Neural cell (in vitro differentiated cells): ENCODE data around the gene DNAJC18. TPM values are rescaled to one million over a fixed set of nuclear protein-coding genes. Genes with fewer than 3 reads are reported as not detected.

ENCODE experiments used
- H2AFZ ChIP-seq: fragments of 200-600, 300-800 bp; sonication (generic), shearing (Covaris generic); 2 replicates; pipeline ENCODE4 v1.6.0; 2014; ENCODE audit warnings: low read depth, mild to moderate bottlenecking, antibody characterized with exemption, low read length, moderate library complexity
- H3F3A ChIP-seq: fragments of 200-600 bp; shearing (Covaris generic); 2 replicates; pipeline ENCODE4 v1.6.1; 2016; ENCODE audit warnings: mild to moderate bottlenecking, moderate library complexity, mixed read lengths, antibody characterized with exemption, low read length; ENCODE audit not compliant: insufficient read depth, poor library complexity, severe bottlenecking
- H3K27ac ChIP-seq: fragments of 200-600, 300-800 bp; sonication (generic), shearing (Covaris generic); 2 replicates; pipeline ENCODE4 v1.5.1; 2014; ENCODE audit warnings: mild to moderate bottlenecking, low read length, moderate library complexity
- H3K27me3 ChIP-seq: fragments of 300-800, 200-600 bp; sonication (generic), shearing (Covaris generic); 2 replicates; pipeline ENCODE4 v1.6.0; 2014; ENCODE audit warnings: mild to moderate bottlenecking, low read depth, low read length, moderate library complexity; ENCODE audit not compliant: insufficient read depth
- H3K36me3 ChIP-seq: fragments of 300-800, 200-600 bp; sonication (generic), shearing (Covaris generic); 2 replicates; pipeline ENCODE4 v1.5.1; 2014; ENCODE audit warnings: mild to moderate bottlenecking, antibody characterized with exemption, low read length, moderate library complexity; ENCODE audit not compliant: insufficient read depth
- H3K4me2 ChIP-seq: fragments of 300-800, 200-600 bp; sonication (generic), shearing (Covaris generic); 2 replicates; pipeline ENCODE4 v1.6.0; 2014; ENCODE audit warnings: mild to moderate bottlenecking, low read length
- H3K4me3 ChIP-seq: fragments of 300-800, 200-600 bp; sonication (generic), shearing (Covaris generic); 2 replicates; pipeline ENCODE4 v1.5.1; 2014; ENCODE audit warnings: mild to moderate bottlenecking, low read length, moderate library complexity
- H3K79me2 ChIP-seq: fragments of 200-600 bp; shearing (Covaris generic); replicated peaks from 2 replicates; pipeline ENCODE4 v1.6.0; 2014; ENCODE audit warnings: mild to moderate bottlenecking, low read length, moderate library complexity; ENCODE audit not compliant: insufficient read depth
- H3K9ac ChIP-seq: fragments of 300-800, 200-600 bp; sonication (generic), shearing (Covaris generic); 2 replicates; pipeline ENCODE4 v1.6.1; 2016; ENCODE audit warnings: mild to moderate bottlenecking, low read length, mixed read lengths
- H3K9me2 ChIP-seq: fragments of 200-600 bp; shearing (Covaris generic); 2 replicates; pipeline ENCODE4 v1.6.1; 2016; ENCODE audit warnings: mild to moderate bottlenecking, low read length, mixed read lengths; ENCODE audit not compliant: insufficient read depth
- H3K9me3 ChIP-seq: fragments of 200-600, 300-800 bp; sonication (generic), shearing (Covaris generic); 2 replicates; pipeline ENCODE4 v1.6.1; 2016; ENCODE audit warnings: mild to moderate bottlenecking, mixed run types, low read length, moderate library complexity, mixed read lengths
- H4K20me1 ChIP-seq: fragments of 200-600 bp; shearing (Covaris generic); 2 replicates; pipeline ENCODE4 v1.6.1; 2016; ENCODE audit warnings: mild to moderate bottlenecking, mixed run types; ENCODE audit not compliant: insufficient read depth
- EP300 ChIP-seq: fragments of 450-650 bp; conservative IDR thresholded peaks from 2 replicates; pipeline ENCODE4 v1.6.1; 2014; ENCODE audit warnings: antibody characterized with exemption, mild to moderate bottlenecking, moderate library complexity; ENCODE audit not compliant: poor library complexity, severe bottlenecking
- EZH2 ChIP-seq: fragments of 200-600, 300-800 bp; shearing (Covaris generic), sonication (generic); IDR thresholded peaks from 2 replicates; pipeline ENCODE4 v1.6.1; 2014; ENCODE audit warnings: antibody characterized with exemption, low read length, borderline replicate concordance, mild to moderate bottlenecking; ENCODE audit not compliant: insufficient read depth, poor library complexity, severe bottlenecking
- MXI1 ChIP-seq: fragments of 450-650 bp; conservative IDR thresholded peaks from 2 replicates; pipeline ENCODE4 v1.6.1; 2014; ENCODE audit warnings: antibody characterized with exemption, mild to moderate bottlenecking; ENCODE audit not compliant: poor library complexity, severe bottlenecking
- POLR2AphosphoS5 ChIP-seq: IDR thresholded peaks from 2 replicates; pipeline ENCODE4 v1.6.1; 2012
- RAD21 ChIP-seq: fragments of 450-650 bp; conservative IDR thresholded peaks from 2 replicates; pipeline ENCODE4 v1.6.1; 2014; ENCODE audit warnings: antibody characterized with exemption, mild to moderate bottlenecking, moderate library complexity
- SMC3 ChIP-seq: fragments of 450-650 bp; conservative IDR thresholded peaks from 2 replicates; pipeline ENCODE4 v1.6.1; 2014; ENCODE audit warnings: antibody characterized with exemption, mild to moderate bottlenecking, moderate library complexity; ENCODE audit not compliant: poor library complexity
- TAF1 ChIP-seq: IDR thresholded peaks from 2 replicates; pipeline ENCODE4 v1.6.1; 2012; ENCODE audit warnings: low read depth
- polyA plus RNA-seq: library from polyadenylated mRNA; depleted of rRNA; stranded (reverse); fragments of >200 nt; gene quantifications from 2 replicates; pipeline ENCODE4 v1.2.3, GENCODE V29; 2014
- TF ChIP-seq, protein P1 (sequence below): fragments of 450-650 bp; IDR thresholded peaks from 2 replicates; pipeline ENCODE4 v1.5.1; 2014; ENCODE audit warnings: antibody characterized with exemption, mild to moderate bottlenecking, moderate library complexity; ENCODE audit not compliant: poor library complexity, severe bottlenecking
- TF ChIP-seq, protein P2 (sequence below): IDR thresholded peaks from 2 replicates; pipeline ENCODE4 v1.6.1; 2012; ENCODE audit warnings: borderline replicate concordance

The DNAJC18 gene
- polyA plus RNA-seq, 1 donor from 2014 or later: 44.4 TPM

DNA sequence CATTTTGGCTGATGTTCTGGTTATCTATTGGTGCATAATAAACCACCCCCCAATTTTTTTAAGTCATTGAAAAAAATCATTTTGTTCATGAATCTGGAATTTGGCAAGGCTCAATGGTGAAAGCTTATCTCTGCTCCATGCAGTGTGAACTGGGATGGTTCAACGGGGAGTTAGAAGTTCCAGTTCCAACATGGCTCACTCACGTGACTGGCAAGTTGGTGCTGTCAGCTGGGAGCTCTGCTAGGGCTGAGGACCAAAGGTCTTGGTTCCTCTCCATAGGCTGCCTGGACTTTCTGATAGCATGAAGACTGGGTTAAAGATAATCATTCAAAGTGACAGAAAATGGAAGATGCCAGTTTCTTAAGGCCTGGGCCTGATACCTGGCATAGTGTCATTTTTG, 32.4 kb downstream of the DNAJC18 start:
- TF ChIP-seq POLR2AphosphoS5 (no peak), RAD21 (no peak), MXI1 (no peak), EZH2 (no peak), SMC3 (no peak), TAF1 (no peak), EP300 (no peak)
- TF ChIP-seq, protein P1, sequence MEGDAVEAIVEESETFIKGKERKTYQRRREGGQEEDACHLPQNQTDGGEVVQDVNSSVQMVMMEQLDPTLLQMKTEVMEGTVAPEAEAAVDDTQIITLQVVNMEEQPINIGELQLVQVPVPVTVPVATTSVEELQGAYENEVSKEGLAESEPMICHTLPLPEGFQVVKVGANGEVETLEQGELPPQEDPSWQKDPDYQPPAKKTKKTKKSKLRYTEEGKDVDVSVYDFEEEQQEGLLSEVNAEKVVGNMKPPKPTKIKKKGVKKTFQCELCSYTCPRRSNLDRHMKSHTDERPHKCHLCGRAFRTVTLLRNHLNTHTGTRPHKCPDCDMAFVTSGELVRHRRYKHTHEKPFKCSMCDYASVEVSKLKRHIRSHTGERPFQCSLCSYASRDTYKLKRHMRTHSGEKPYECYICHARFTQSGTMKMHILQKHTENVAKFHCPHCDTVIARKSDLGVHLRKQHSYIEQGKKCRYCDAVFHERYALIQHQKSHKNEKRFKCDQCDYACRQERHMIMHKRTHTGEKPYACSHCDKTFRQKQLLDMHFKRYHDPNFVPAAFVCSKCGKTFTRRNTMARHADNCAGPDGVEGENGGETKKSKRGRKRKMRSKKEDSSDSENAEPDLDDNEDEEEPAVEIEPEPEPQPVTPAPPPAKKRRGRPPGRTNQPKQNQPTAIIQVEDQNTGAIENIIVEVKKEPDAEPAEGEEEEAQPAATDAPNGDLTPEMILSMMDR: no peak
- TF ChIP-seq, protein P2, sequence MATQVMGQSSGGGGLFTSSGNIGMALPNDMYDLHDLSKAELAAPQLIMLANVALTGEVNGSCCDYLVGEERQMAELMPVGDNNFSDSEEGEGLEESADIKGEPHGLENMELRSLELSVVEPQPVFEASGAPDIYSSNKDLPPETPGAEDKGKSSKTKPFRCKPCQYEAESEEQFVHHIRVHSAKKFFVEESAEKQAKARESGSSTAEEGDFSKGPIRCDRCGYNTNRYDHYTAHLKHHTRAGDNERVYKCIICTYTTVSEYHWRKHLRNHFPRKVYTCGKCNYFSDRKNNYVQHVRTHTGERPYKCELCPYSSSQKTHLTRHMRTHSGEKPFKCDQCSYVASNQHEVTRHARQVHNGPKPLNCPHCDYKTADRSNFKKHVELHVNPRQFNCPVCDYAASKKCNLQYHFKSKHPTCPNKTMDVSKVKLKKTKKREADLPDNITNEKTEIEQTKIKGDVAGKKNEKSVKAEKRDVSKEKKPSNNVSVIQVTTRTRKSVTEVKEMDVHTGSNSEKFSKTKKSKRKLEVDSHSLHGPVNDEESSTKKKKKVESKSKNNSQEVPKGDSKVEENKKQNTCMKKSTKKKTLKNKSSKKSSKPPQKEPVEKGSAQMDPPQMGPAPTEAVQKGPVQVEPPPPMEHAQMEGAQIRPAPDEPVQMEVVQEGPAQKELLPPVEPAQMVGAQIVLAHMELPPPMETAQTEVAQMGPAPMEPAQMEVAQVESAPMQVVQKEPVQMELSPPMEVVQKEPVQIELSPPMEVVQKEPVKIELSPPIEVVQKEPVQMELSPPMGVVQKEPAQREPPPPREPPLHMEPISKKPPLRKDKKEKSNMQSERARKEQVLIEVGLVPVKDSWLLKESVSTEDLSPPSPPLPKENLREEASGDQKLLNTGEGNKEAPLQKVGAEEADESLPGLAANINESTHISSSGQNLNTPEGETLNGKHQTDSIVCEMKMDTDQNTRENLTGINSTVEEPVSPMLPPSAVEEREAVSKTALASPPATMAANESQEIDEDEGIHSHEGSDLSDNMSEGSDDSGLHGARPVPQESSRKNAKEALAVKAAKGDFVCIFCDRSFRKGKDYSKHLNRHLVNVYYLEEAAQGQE: no peak
- Histone ChIP-seq H4K20me1 (no peaks in the 10 kb centered on the region), H3K4me2 (no peak overlapping the region), H3K79me2 (no peaks in the 10 kb centered on the region), H3K27me3 (no peaks in the 10 kb centered on the region), H3F3A (no peaks in the 10 kb centered on the region), H3K9me3 (no peaks in the 10 kb centered on the region), H3K9me2 (no peaks in the 10 kb centered on the region), H3K9ac (no peak overlapping the region), H3K4me3 (no peak overlapping the region), H2AFZ (no peak overlapping the region), H3K27ac (no peak overlapping the region), H3K36me3 (no peaks in the 10 kb centered on the region)

DNA sequence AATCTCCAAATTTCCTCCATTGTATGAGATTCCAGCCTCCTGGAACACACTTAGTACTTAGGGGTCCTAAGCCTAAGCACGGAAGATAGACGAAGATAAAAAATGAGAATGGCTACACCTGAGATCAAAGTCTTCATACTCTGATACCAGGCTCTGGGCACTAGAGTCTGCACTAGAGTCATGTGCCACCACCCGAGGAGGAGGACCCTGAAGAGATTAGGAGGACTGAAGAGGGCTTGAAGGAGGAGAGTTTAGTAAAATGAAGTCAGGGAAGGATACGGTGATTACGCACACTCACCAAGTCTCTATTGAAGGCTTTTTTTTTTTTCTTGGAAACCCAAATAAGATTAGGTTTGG, 34.9 kb downstream of the DNAJC18 start:
- Histone ChIP-seq H4K20me1 (no peaks in the 10 kb centered on the region), H3K79me2 (no peaks in the 10 kb centered on the region), H3K27ac (peak overlapping the region; percentile 95), H3K9me2 (no peaks in the 10 kb centered on the region), H3K9ac (peak overlapping the region; percentile 80), H3K36me3 (no peaks in the 10 kb centered on the region), H3K4me3 (peak overlapping the region; percentile 73), H2AFZ (peak overlapping the region; percentile 80), H3K4me2 (peak overlapping the region; percentile 96), H3K27me3 (no peaks in the 10 kb centered on the region), H3F3A (no peaks in the 10 kb centered on the region), H3K9me3 (no peaks in the 10 kb centered on the region)
- TF ChIP-seq, protein P1: no peak
- TF ChIP-seq EP300 (no peak), SMC3 (no peak), POLR2AphosphoS5 (no peak), MXI1 (no peak), EZH2 (no peak), RAD21 (no peak), TAF1 (no peak)
- TF ChIP-seq, protein P2: no peak
